ENCODE results near the gene MCC. TPM values are rescaled to one million over a fixed set of nuclear protein-coding genes. Genes with fewer than 3 reads are reported as not detected.

MCC gene
- total RNA-seq, 5 donors from 2014 or later (not counting 1 experiment from before 2014, with no cell fraction given), result 2.6 to 8.3 (median 6.3) TPM

GRCh38 chr5:113221294-113222176 is 266.7 kb downstream of the MCC start:
- no peak for DNase-seq
- H3K36me3 ChIP-seq (ENCODE audit: control insufficient read depth in 2 of 2, extremely low read depth in 1 of 2, insufficient read depth in 1 of 2, low read length in 1 of 2), result no peaks in the 10 kb centered on the region
- no peak overlapping the region for H3K27ac ChIP-seq (ENCODE audit: low read length)
- Mint-ChIP-seq H3K4me1 (no peaks in the 10 kb centered on the region), H3K4me3 (no peak overlapping the region), H3K36me3 (peaks cover 5% of the 10 kb centered on the region), H3K27me3 (peaks cover 4 to 10% of the 10 kb centered on the region in 2 donors), H3K27ac (no peak overlapping the region), H3K9me3 (no peaks in the 10 kb centered on the region)
- no peaks in the 10 kb centered on the region for H3K4me1 ChIP-seq (ENCODE audit: control insufficient read depth in 1 of 2, extremely low read depth in 1 of 2, insufficient read depth in 2 of 2, low read length in 2 of 2)
- no peak for ATAC-seq (replicated peaks in 1 of 4)
- CTCF ChIA-PET, result interaction anchor here in 1 of 2 donors (0.7 kb wide), 1 partner anchor 68 kb away, joined by 3 read pairs; no protein-coding TSS in a partner anchor
- H3K27me3 ChIP-seq (replicated peaks in 1 of 2; ENCODE audit: control insufficient read depth in 2 of 2, extremely low read depth in 1 of 2, insufficient read depth in 2 of 2, low read length in 1 of 2), result no peaks in the 10 kb centered on the region
- no peaks in the 10 kb centered on the region for H3K9me3 ChIP-seq
- no peak overlapping the region for H3K4me3 ChIP-seq (ENCODE audit: control insufficient read depth in 1 of 2, extremely low read depth in 1 of 2, low read length in 1 of 2)
- POLR2A ChIA-PET, result no interaction called here
- no CpG with 5 or more reads among the region's 5 CpGs for WGBS (ENCODE audit: insufficient coverage)

GRCh38 chr5:113219695-113220094 is 268.6 kb downstream of the MCC start:
- POLR2A ChIA-PET, result no interaction called here
- no peaks in the 10 kb centered on the region for H3K9me3 ChIP-seq
- H3K27me3 ChIP-seq (replicated peaks in 1 of 2; ENCODE audit: control insufficient read depth in 2 of 2, extremely low read depth in 1 of 2, insufficient read depth in 2 of 2, low read length in 1 of 2), result no peaks in the 10 kb centered on the region
- no peak overlapping the region for H3K4me3 ChIP-seq (ENCODE audit: control insufficient read depth in 1 of 2, extremely low read depth in 1 of 2, low read length in 1 of 2)
- DNase-seq (no peak), ATAC-seq (replicated peaks in 1 of 4) (no peak)
- Mint-ChIP-seq H3K36me3 (peaks cover 5% of the 10 kb centered on the region), H3K4me1 (no peaks in the 10 kb centered on the region), H3K4me3 (no peak overlapping the region), H3K9me3 (no peaks in the 10 kb centered on the region), H3K27me3 (peaks cover 4% of the 10 kb centered on the region in 2 donors), H3K27ac (no peak overlapping the region)
- CTCF ChIA-PET, result no interaction called here
- H3K27ac ChIP-seq (ENCODE audit: low read length), result no peak overlapping the region
- H3K36me3 ChIP-seq (ENCODE audit: control insufficient read depth in 2 of 2, extremely low read depth in 1 of 2, insufficient read depth in 1 of 2, low read length in 1 of 2), result no peaks in the 10 kb centered on the region
- H3K4me1 ChIP-seq (ENCODE audit: control insufficient read depth in 1 of 2, extremely low read depth in 1 of 2, insufficient read depth in 2 of 2, low read length in 2 of 2), result no peaks in the 10 kb centered on the region
- no CpG with 5 or more reads among the region's 3 CpGs for WGBS (ENCODE audit: insufficient coverage)

- H3K36me3 Mint-ChIP-seq, result peaks cover 5% of the 10 kb centered on the region
- DNase-seq, result no peak
- H3K27ac Mint-ChIP-seq, result no peak overlapping the region
- ChIA-PET POLR2A (no interaction called here), CTCF (no interaction called here)
- Histone ChIP-seq H3K27ac (ENCODE audit: low read length) (no peak overlapping the region), H3K4me3 (ENCODE audit: control insufficient read depth in 1 of 2, extremely low read depth in 1 of 2, low read length in 1 of 2) (no peak overlapping the region), H3K9me3 (no peaks in the 10 kb centered on the region), H3K4me1 (ENCODE audit: control insufficient read depth in 1 of 2, extremely low read depth in 1 of 2, insufficient read depth in 2 of 2, low read length in 2 of 2) (no peaks in the 10 kb centered on the region), H3K27me3 (replicated peaks in 1 of 2; ENCODE audit: control insufficient read depth in 2 of 2, extremely low read depth in 1 of 2, insufficient read depth in 2 of 2, low read length in 1 of 2) (no peaks in the 10 kb centered on the region), H3K36me3 (ENCODE audit: control insufficient read depth in 2 of 2, extremely low read depth in 1 of 2, insufficient read depth in 1 of 2, low read length in 1 of 2) (no peaks in the 10 kb centered on the region)
- WGBS (ENCODE audit: insufficient coverage), result 100% methylated on average over 2 of the region's 7 CpGs
- peaks cover 4% of the 10 kb centered on the region in 2 donors for H3K27me3 Mint-ChIP-seq
- H3K4me3 Mint-ChIP-seq, result no peak overlapping the region
- no peaks in the 10 kb centered on the region for H3K9me3 Mint-ChIP-seq
- H3K4me1 Mint-ChIP-seq, result no peaks in the 10 kb centered on the region
- no peak for ATAC-seq (replicated peaks in 1 of 4)
Measured at GRCh38 chr5:113218906-113219517, 269.2 kb downstream of the MCC start.

- H3K4me1 ChIP-seq (ENCODE audit: control insufficient read depth in 1 of 2, extremely low read depth in 1 of 2, insufficient read depth in 2 of 2, low read length in 2 of 2), result no peaks in the 10 kb centered on the region
- no peak overlapping the region for H3K27ac ChIP-seq (ENCODE audit: low read length)
- H3K4me3 Mint-ChIP-seq, result no peak overlapping the region
- H3K27ac Mint-ChIP-seq, result no peak overlapping the region
- ChIA-PET CTCF (no interaction called here), POLR2A (no interaction called here)
- H3K36me3 ChIP-seq (ENCODE audit: control insufficient read depth in 2 of 2, extremely low read depth in 1 of 2, insufficient read depth in 1 of 2, low read length in 1 of 2), result no peaks in the 10 kb centered on the region
- H3K4me3 ChIP-seq (ENCODE audit: control insufficient read depth in 1 of 2, extremely low read depth in 1 of 2, low read length in 1 of 2), result no peak overlapping the region
- no peaks in the 10 kb centered on the region for H3K9me3 Mint-ChIP-seq
- H3K9me3 ChIP-seq, result no peaks in the 10 kb centered on the region
- no peaks in the 10 kb centered on the region for H3K4me1 Mint-ChIP-seq
- no peaks in the 10 kb centered on the region for H3K27me3 ChIP-seq (replicated peaks in 1 of 2; ENCODE audit: control insufficient read depth in 2 of 2, extremely low read depth in 1 of 2, insufficient read depth in 2 of 2, low read length in 1 of 2)
- ATAC-seq (replicated peaks in 1 of 4), result no peak
- DNase-seq, result no peak
- WGBS (ENCODE audit: insufficient coverage), result 85% methylated on average over 2 of the region's 8 CpGs
- H3K27me3 Mint-ChIP-seq, result peaks cover 4% of the 10 kb centered on the region in 2 donors
- H3K36me3 Mint-ChIP-seq, result peaks cover 5% of the 10 kb centered on the region
Measured at GRCh38 chr5:113218200-113218599, 270.1 kb downstream of the MCC start.

GRCh38 chr5:113217619-113218184 is 270.6 kb downstream of the MCC start:
- H3K4me3 ChIP-seq (ENCODE audit: control insufficient read depth in 1 of 2, extremely low read depth in 1 of 2, low read length in 1 of 2), result no peak overlapping the region
- Mint-ChIP-seq H3K4me3 (no peak overlapping the region), H3K27me3 (peaks cover 1 to 4% of the 10 kb centered on the region in 2 donors), H3K9me3 (no peaks in the 10 kb centered on the region), H3K27ac (no peak overlapping the region), H3K4me1 (no peaks in the 10 kb centered on the region), H3K36me3 (peaks cover 4% of the 10 kb centered on the region)
- H3K36me3 ChIP-seq (ENCODE audit: control insufficient read depth in 2 of 2, extremely low read depth in 1 of 2, insufficient read depth in 1 of 2, low read length in 1 of 2), result no peaks in the 10 kb centered on the region
- H3K4me1 ChIP-seq (ENCODE audit: control insufficient read depth in 1 of 2, extremely low read depth in 1 of 2, insufficient read depth in 2 of 2, low read length in 2 of 2), result no peaks in the 10 kb centered on the region
- H3K27ac ChIP-seq (ENCODE audit: low read length), result no peak overlapping the region
- no peak for ATAC-seq (replicated peaks in 1 of 4)
- no peaks in the 10 kb centered on the region for H3K9me3 ChIP-seq
- WGBS (ENCODE audit: insufficient coverage), result 96% methylated on average over 4 of the region's 9 CpGs
- no peaks in the 10 kb centered on the region for H3K27me3 ChIP-seq (replicated peaks in 1 of 2; ENCODE audit: control insufficient read depth in 2 of 2, extremely low read depth in 1 of 2, insufficient read depth in 2 of 2, low read length in 1 of 2)
- DNase-seq, result no peak
- ChIA-PET CTCF (interaction anchor here in 1 of 2 donors (0.5 kb wide), 1 partner anchor 69 kb away, joined by 3 read pairs; no protein-coding TSS in a partner anchor), POLR2A (no interaction called here)

- Histone ChIP-seq H3K4me1 (ENCODE audit: control insufficient read depth in 1 of 2, extremely low read depth in 1 of 2, insufficient read depth in 2 of 2, low read length in 2 of 2) (no peaks in the 10 kb centered on the region), H3K27me3 (replicated peaks in 1 of 2; ENCODE audit: control insufficient read depth in 2 of 2, extremely low read depth in 1 of 2, insufficient read depth in 2 of 2, low read length in 1 of 2) (no peaks in the 10 kb centered on the region), H3K36me3 (ENCODE audit: control insufficient read depth in 2 of 2, extremely low read depth in 1 of 2, insufficient read depth in 1 of 2, low read length in 1 of 2) (no peaks in the 10 kb centered on the region), H3K27ac (ENCODE audit: low read length) (no peak overlapping the region), H3K9me3 (no peaks in the 10 kb centered on the region), H3K4me3 (ENCODE audit: control insufficient read depth in 1 of 2, extremely low read depth in 1 of 2, low read length in 1 of 2) (no peak overlapping the region)
- Mint-ChIP-seq H3K9me3 (no peaks in the 10 kb centered on the region), H3K27me3 (no peaks in the 10 kb centered on the region), H3K27ac (no peak overlapping the region), H3K4me3 (no peak overlapping the region), H3K4me1 (no peaks in the 10 kb centered on the region), H3K36me3 (no peaks in the 10 kb centered on the region)
- ChIA-PET CTCF (no interaction called here), POLR2A (interaction anchor here (0.6 to 0.7 kb wide), 2 partner anchors 40 to 75 kb away, joined by 3 read pairs; no protein-coding TSS in a partner anchor)
- DNase-seq (no peak), ATAC-seq (replicated peaks in 1 of 4) (no peak)
- WGBS (ENCODE audit: insufficient coverage), result no CpG with 5 or more reads among the region's 3 CpGs
Measured at GRCh38 chr5:113216545-113216944, 271.7 kb downstream of the MCC start.
